ENCODE results near the gene PLCG1.

- TF ChIP-seq SMC3 (IDR thresholded peaks at IDR 0.05) (no peak), CTCF (IDR thresholded peaks at IDR 0.05) (no peak), ELK1 (IDR thresholded peaks at IDR 0.05; ENCODE audit: low read depth, low read length) (no peak), EP300 (IDR thresholded peaks at IDR 0.05) (no peak), POLR2A (IDR thresholded peaks at IDR 0.05; ENCODE audit: low read length) (no peak), HOXA7 (CRISPR knock-in tag; IDR thresholded peaks at IDR 0.05) (no peak), JUN (IDR thresholded peaks at IDR 0.05) (no peak), PBX3 (IDR thresholded peaks at IDR 0.05) (no peak), FOSL2 (IDR thresholded peaks at IDR 0.05) (no peak), FOSL2 (CRISPR knock-in tag; IDR thresholded peaks at IDR 0.05) (no peak), MYC (IDR thresholded peaks at IDR 0.05; ENCODE audit: borderline replicate concordance, low read length) (no peak), MAX (IDR thresholded peaks at IDR 0.05) (no peak), HDAC2 (IDR thresholded peaks at IDR 0.05) (no peak), MAFK (IDR thresholded peaks at IDR 0.05; ENCODE audit: partially characterized antibody) (no peak), BHLHE40 (IDR thresholded peaks at IDR 0.05; ENCODE audit: low read depth, low read length) (no peak)
Measured at GRCh38 chr20:41173791-41174341, 36.5 kb downstream of the PLCG1 start.
